Transverse colon (tissue), 4 donors: ENCODE data around the gene SLC2A1. TPM values are rescaled to one million over a fixed set of nuclear protein-coding genes. Genes with fewer than 3 reads are reported as not detected.

Experiments used
- DNase-seq: peaks from one replicate; pipeline ENCODE4 v3.0.0-alpha.2; 2019
- H3K27ac ChIP-seq, 4 donors: fragments of 200-600 bp; sonication (generic); 2 replicates each; pipeline ENCODE4 v1.5.1; 2016 to 2018; ENCODE audit warnings: inconsistent platforms in 4 of 4
- H3K27me3 ChIP-seq: fragments of 200-600 bp; sonication (generic); 2 replicates; pipeline ENCODE4 v1.5.1; 2017; ENCODE audit warnings: inconsistent platforms
- H3K36me3 ChIP-seq, 4 donors: fragments of 200-600 bp; sonication (generic); 2 replicates each; pipeline ENCODE4 v1.5.1; 2017 to 2019; ENCODE audit warnings: inconsistent platforms in 4 of 4
- H3K4me1 ChIP-seq, 4 donors: fragments of 200-600 bp; sonication (generic); 2 replicates each; pipeline ENCODE4 v1.5.1; 2017 to 2020; ENCODE audit warnings: inconsistent platforms in 4 of 4
- H3K4me3 ChIP-seq, 4 donors: fragments of 200-600 bp; sonication (generic); 1 replicate in 1 of 4; 2 replicates in 3 of 4; pipeline versions ENCODE4 v1.5.1 to v1.6.1; 2017 to 2019; ENCODE audit warnings: inconsistent platforms in 4 of 4
- H3K9me3 ChIP-seq, 2 donors: fragments of 200-600 bp; sonication (generic); 2 replicates each; pipeline ENCODE4 v1.5.1; 2017 to 2019; ENCODE audit warnings: inconsistent platforms in 2 of 2
- CTCF ChIP-seq, 5 experiments: fragments of 200-600 bp in 3 of 5; fragments of 450-650 bp in 2 of 5; sonication (generic) in 3 of 5; IDR thresholded peaks; 1 replicate in 2 of 5; 2 replicates in 3 of 5; pipeline ENCODE4 v1.5.1; 2016 to 2017; ENCODE audit warnings: antibody characterized with exemption in 5 of 5, inconsistent platforms in 3 of 5, mild to moderate bottlenecking in 2 of 5, moderate library complexity in 1 of 5
- EP300 ChIP-seq: sonication (generic); formaldehyde crosslinking; IDR thresholded peaks from one replicate; pipeline ENCODE4 v1.6.1; 2017; ENCODE audit warnings: antibody characterized with exemption, low read depth
- POLR2A ChIP-seq: fragments of 450-650 bp; IDR thresholded peaks from one replicate; pipeline ENCODE4 v1.6.1; 2016; ENCODE audit warnings: antibody characterized with exemption, mild to moderate bottlenecking, moderate library complexity
- POLR2AphosphoS5 ChIP-seq, 3 donors: sonication (generic); formaldehyde crosslinking; IDR thresholded peaks; one replicate each; pipeline ENCODE4 v1.6.1; 2016; ENCODE audit warnings: antibody characterized with exemption in 3 of 3
- WGBS, 2 donors: methylation state at CpG; one replicate each; pipeline ENCODE4 v1.1.5; 2018; ENCODE audit warnings: low coverage in 1 of 2; 5-methylcytosine and 5-hydroxymethylcytosine counted together
- in situ Hi-C, 4 donors: fragments of 200-750 bp; cut with MboI; loops; one replicate each; pipeline versions ENCODE4 v1.15.0 to v1.15.1; 2017; ENCODE audit warnings: low sequenced_read_pairs in 3 of 4, low pct_ligation_motif_present in 1 of 4, low pct_unique_long_range_greater_than_20kb in 1 of 4
- intact Hi-C: fragments of 100-400 bp; cut with DNase I; formaldehyde crosslinking; loops from one replicate; pipeline ENCODE4 v1.15.1; 2023; ENCODE audit warnings: low total_unique reads
- total RNA-seq, 4 donors: library from RNA; depleted of rRNA; stranded (reverse); fragments of >200 nt; gene quantifications; one replicate each; pipeline ENCODE4 v1.1.0, GENCODE V29; 2016

Gene SLC2A1
- total RNA-seq, 4 donors from 2014 or later: 37.2 to 98.9 (median 69.1) TPM

GRCh38 chr1:42944246-42944928, 14.3 kb downstream of the SLC2A1 start:
- intact Hi-C loops (no loop called here), in situ Hi-C loops (no loop called here)
- no peaks in the 10 kb centered on the region for H3K36me3 ChIP-seq
- H3K4me1 ChIP-seq: peaks cover 41 to 84% (median 68%) of the 10 kb centered on the region in 4 donors
- DNase-seq: peak; percentile 75
- H3K27me3 ChIP-seq: no peaks in the 10 kb centered on the region
- H3K27ac ChIP-seq: peak overlapping the region; percentile 84 to 92 (median 90)
- TF ChIP-seq POLR2AphosphoS5 (IDR thresholded peaks at IDR 0.05) (no peak), CTCF (IDR thresholded peaks at IDR 0.05) (no peak), POLR2A (no peak), EP300 (no peak)
- WGBS, 2 donors: 40 to 55% methylated on average over 1 to 9 of the region's 9 CpGs
- no peaks in the 10 kb centered on the region for H3K9me3 ChIP-seq
- no peak overlapping the region for H3K4me3 ChIP-seq

- H3K9me3 ChIP-seq: no peaks in the 10 kb centered on the region
- in situ Hi-C loops: no loop called here
- peaks cover 43 to 84% (median 70%) of the 10 kb centered on the region in 4 donors for H3K4me1 ChIP-seq
- H3K36me3 ChIP-seq: no peaks in the 10 kb centered on the region
- H3K4me3 ChIP-seq: no peak overlapping the region
- H3K27ac ChIP-seq: peak overlapping the region; percentile 84 to 92 (median 90)
- intact Hi-C loops: no loop called here
- TF ChIP-seq EP300 (no peak), CTCF (IDR thresholded peaks at IDR 0.05) (no peak), POLR2A (no peak), POLR2AphosphoS5 (IDR thresholded peaks at IDR 0.05) (no peak)
- WGBS, 2 donors: 59% methylated on average over 6 of the region's 6 CpGs; no CpG with 5 or more reads in 1 of the 2 donors
- DNase-seq: no peak
- H3K27me3 ChIP-seq: no peaks in the 10 kb centered on the region
Measured at GRCh38 chr1:42943728-42944127, 14.9 kb downstream of the SLC2A1 start.

- Histone ChIP-seq H3K27ac (peak overlapping the region; percentile 84 to 92 (median 90)), H3K36me3 (no peaks in the 10 kb centered on the region), H3K27me3 (no peaks in the 10 kb centered on the region), H3K4me3 (no peak overlapping the region), H3K4me1 (peaks cover 49 to 84% (median 74%) of the 10 kb centered on the region in 4 donors), H3K9me3 (no peaks in the 10 kb centered on the region)
- TF ChIP-seq EP300 (no peak), POLR2A (peak; percentile 28), CTCF (IDR thresholded peaks at IDR 0.05) (no peak), POLR2AphosphoS5 (IDR thresholded peaks at IDR 0.05) (peak; percentile 33 to 76 (median 40))
- intact Hi-C loops: no loop called here
- DNase-seq: peak; percentile 89
- in situ Hi-C loops: no loop called here
- 40% methylated on average over 7 of the region's 7 CpGs; no CpG with 5 or more reads in 1 of the 2 donors for WGBS, 2 donors
Measured at GRCh38 chr1:42943166-42943565, 15.5 kb downstream of the SLC2A1 start.

GRCh38 chr1:42942444-42942843, 16.2 kb downstream of the SLC2A1 start:
- intact Hi-C loops: no loop called here
- no peak overlapping the region for H3K4me3 ChIP-seq
- in situ Hi-C loops: no loop called here
- no peak for TF ChIP-seq POLR2AphosphoS5 (IDR thresholded peaks at IDR 0.05)
- no peak for TF ChIP-seq CTCF (IDR thresholded peaks at IDR 0.05)
- no peak for TF ChIP-seq POLR2A
- no peak for TF ChIP-seq EP300
- WGBS, 2 donors: 41 to 67% methylated on average over 1 to 6 of the region's 6 CpGs
- H3K9me3 ChIP-seq: no peaks in the 10 kb centered on the region
- H3K27ac ChIP-seq: peak overlapping the region; percentile 84 to 92 (median 90)
- no peaks in the 10 kb centered on the region for H3K36me3 ChIP-seq
- DNase-seq: no peak
- H3K27me3 ChIP-seq: no peaks in the 10 kb centered on the region
- H3K4me1 ChIP-seq: peaks cover 53 to 88% (median 79%) of the 10 kb centered on the region in 4 donors
